PC-9 (cell line): ENCODE results near the gene ANO1.

Source experiments
- CTCF ChIP-seq: fragments of 200-600 bp; sonication (generic); conservative IDR thresholded peaks from 2 replicates; pipeline ENCODE4 v1.6.1; 2017; ENCODE audit warnings: mixed run types, antibody characterized with exemption, mild to moderate bottlenecking, moderate library complexity
- EZH2 ChIP-seq: fragments of 200-600 bp; sonication (generic); IDR thresholded peaks from 2 replicates; pipeline ENCODE4 v1.8.0; 2017; ENCODE audit warnings: antibody characterized with exemption, low read depth

GRCh38 chr11:70067036-70067435 lies 11.1 kb upstream of the ANO1 start:
- no peak for TF ChIP-seq CTCF
- TF ChIP-seq EZH2 = no peak
